Activated CD8-positive, alpha-beta T cell treated with anti-CD3 and anti-CD28 coated beads for 36 hours (primary cell): Measurements from ENCODE around the gene GK2. TPM values are rescaled to one million over a fixed set of nuclear protein-coding genes. Genes with fewer than 3 reads are reported as not detected.

ENCODE experiments used
- ATAC-seq: fragments of 200-7000 bp; cut with Tn5 transposase; one replicate; pipeline ENCODE4 v1.10.0; 2021; ENCODE audit warnings: mild to moderate bottlenecking, moderate library complexity
- CTCF ChIA-PET: fragments of 350-600 bp; sonication (Branson Sonifier 250); formaldehyde crosslinking; loops from one replicate; lab custom pipeline; 2021; ENCODE audit warnings: antibody characterized with exemption; lab: Charles Lee
- POLR2A ChIA-PET: fragments of 350-600 bp; sonication (Branson Sonifier 250); formaldehyde crosslinking; loops from one replicate; lab custom pipeline; 2021; ENCODE audit warnings: antibody characterized with exemption; lab: Charles Lee
- DNase-seq: peaks from one replicate; pipeline ENCODE4 v3.0.0-alpha.2; 2020
- H3K27ac Mint-ChIP-seq: one replicate; pipeline ENCODE4 v1.8.0; 2021; ENCODE audit warnings: mild to moderate bottlenecking, mixed read lengths
- H3K27me3 Mint-ChIP-seq: one replicate; pipeline ENCODE4 v1.8.0; 2021; ENCODE audit warnings: mixed read lengths
- H3K36me3 Mint-ChIP-seq: one replicate; pipeline ENCODE4 v1.8.0; 2021; ENCODE audit warnings: low read depth, mixed read lengths
- H3K4me1 Mint-ChIP-seq: one replicate; pipeline ENCODE4 v1.8.0; 2021; ENCODE audit warnings: low read depth, mixed read lengths
- H3K4me3 Mint-ChIP-seq: one replicate; pipeline ENCODE4 v1.8.0; 2021; ENCODE audit warnings: mild to moderate bottlenecking, moderate library complexity, mixed read lengths
- H3K9me3 Mint-ChIP-seq: one replicate; pipeline ENCODE4 v1.8.0; 2021; ENCODE audit warnings: mixed read lengths
- CTCF ChIP-seq: fragments of 200-600 bp; IDR thresholded peaks from one replicate; pipeline ENCODE4 v1.8.0; 2022; ENCODE audit warnings: antibody characterized with exemption, mild to moderate bottlenecking
- intact Hi-C: fragments of 100-400 bp; cut with micrococcal nuclease; formaldehyde crosslinking; loops from one replicate; pipeline ENCODE4 v1.10.0; 2022
- total RNA-seq, 2 experiments: library from RNA; stranded (reverse); gene quantifications; one replicate each; pipeline ENCODE4 v1.2.3, GENCODE V29; 2021

The GK2 gene
- total RNA-seq, 2 experiments from 2014 or later = not detected

- POLR2A ChIA-PET = no interaction called here
- DNase-seq = no peak
- no peak overlapping the region for H3K27ac Mint-ChIP-seq
- no peak for TF ChIP-seq CTCF
- no peaks in the 10 kb centered on the region for H3K4me1 Mint-ChIP-seq
- no peaks in the 10 kb centered on the region for H3K27me3 Mint-ChIP-seq
- H3K9me3 Mint-ChIP-seq = no peaks in the 10 kb centered on the region
- H3K4me3 Mint-ChIP-seq = no peak overlapping the region
- no peak for ATAC-seq
- intact Hi-C loops = no loop called here
- H3K36me3 Mint-ChIP-seq = no peaks in the 10 kb centered on the region
- CTCF ChIA-PET = no interaction called here
Observed at GRCh38 chr4:79404666-79405065, 3.4 kb downstream of the GK2 start.

GRCh38 chr4:79403356-79403755, 4.7 kb downstream of the GK2 start:
- H3K4me3 Mint-ChIP-seq = no peak overlapping the region
- intact Hi-C loops = no loop called here
- ATAC-seq = no peak
- ChIA-PET POLR2A (no interaction called here), CTCF (no interaction called here)
- no peaks in the 10 kb centered on the region for H3K4me1 Mint-ChIP-seq
- no peak for TF ChIP-seq CTCF
- no peaks in the 10 kb centered on the region for H3K36me3 Mint-ChIP-seq
- no peak overlapping the region for H3K27ac Mint-ChIP-seq
- DNase-seq = no peak
- H3K27me3 Mint-ChIP-seq = no peaks in the 10 kb centered on the region
- no peaks in the 10 kb centered on the region for H3K9me3 Mint-ChIP-seq

GRCh38 chr4:79402332-79402851, 5.6 kb downstream of the GK2 start:
- H3K4me1 Mint-ChIP-seq = no peaks in the 10 kb centered on the region
- H3K36me3 Mint-ChIP-seq = no peaks in the 10 kb centered on the region
- H3K27ac Mint-ChIP-seq = no peak overlapping the region
- no peaks in the 10 kb centered on the region for H3K27me3 Mint-ChIP-seq
- POLR2A ChIA-PET = no interaction called here
- no peak for TF ChIP-seq CTCF
- ATAC-seq = no peak
- H3K9me3 Mint-ChIP-seq = no peaks in the 10 kb centered on the region
- DNase-seq = no peak
- CTCF ChIA-PET = no interaction called here
- intact Hi-C loops = no loop called here
- no peak overlapping the region for H3K4me3 Mint-ChIP-seq

GRCh38 chr4:79399076-79399475, 9.0 kb downstream of the GK2 start:
- Mint-ChIP-seq H3K9me3 (no peaks in the 10 kb centered on the region), H3K4me3 (no peak overlapping the region), H3K4me1 (no peaks in the 10 kb centered on the region), H3K36me3 (no peaks in the 10 kb centered on the region), H3K27ac (no peak overlapping the region), H3K27me3 (peaks cover 1% of the 10 kb centered on the region)
- intact Hi-C loops = no loop called here
- ChIA-PET POLR2A (no interaction called here), CTCF (no interaction called here)
- DNase-seq = no peak
- TF ChIP-seq CTCF = no peak
- ATAC-seq = no peak

GRCh38 chr4:79397951-79398350, 10.1 kb downstream of the GK2 start:
- ATAC-seq = no peak
- Mint-ChIP-seq H3K4me3 (no peak overlapping the region), H3K4me1 (no peaks in the 10 kb centered on the region), H3K9me3 (no peaks in the 10 kb centered on the region), H3K27ac (no peak overlapping the region), H3K27me3 (peaks cover 1% of the 10 kb centered on the region), H3K36me3 (no peaks in the 10 kb centered on the region)
- POLR2A ChIA-PET = no interaction called here
- DNase-seq = no peak
- no peak for TF ChIP-seq CTCF
- CTCF ChIA-PET = no interaction called here
- intact Hi-C loops = no loop called here
